NCI-H1105 treated with DMSO at 0.1 percent for 48 hours (cell line): ENCODE results near the gene KCNJ8.
"Not testable (repeated sequence)": the region's sequence is repeated elsewhere in the genome, so short reads cannot be mapped to it uniquely, and the experiment has no call there.

Experiments used
- DNase-seq: peaks from one replicate; lab custom pipeline; 2025; lab: John Stamatoyannopoulos, UW

Gene KCNJ8

GRCh38 chr12:21786041-21786531, 11.6 kb upstream of the KCNJ8 start:
- no peak for DNase-seq

GRCh38 chr12:21782723-21783122, 8.2 kb upstream of the KCNJ8 start:
- DNase-seq = not testable (repeated sequence)

GRCh38 chr12:21780786-21781185, 6.3 kb upstream of the KCNJ8 start:
- DNase-seq = no peak

GRCh38 chr12:21776175-21776574, 1.7 kb upstream of the KCNJ8 start:
- no peak for DNase-seq

- peak; percentile 11 for DNase-seq
These were observed 771 bp upstream of the KCNJ8 start for GRCh38 chr12:21775133-21775820.

- no peak for DNase-seq
These were observed 700 bp downstream of the KCNJ8 start for GRCh38 chr12:21773806-21774205.

- DNase-seq = no peak
These were observed 1.2 kb downstream of the KCNJ8 start for GRCh38 chr12:21773263-21773741.

GRCh38 chr12:21771311-21771710, 3.2 kb downstream of the KCNJ8 start:
- no peak for DNase-seq

GRCh38 chr12:21769307-21769706, 5.2 kb downstream of the KCNJ8 start:
- no peak for DNase-seq

- DNase-seq = no peak
These were observed 8.1 kb downstream of the KCNJ8 start for GRCh38 chr12:21766403-21766802.

GRCh38 chr12:21764950-21765349, 9.6 kb downstream of the KCNJ8 start:
- DNase-seq = no peak

- no peak for DNase-seq
These were observed 10.4 kb downstream of the KCNJ8 start for GRCh38 chr12:21764065-21764464.

- no peak for DNase-seq
These were observed 11.0 kb downstream of the KCNJ8 start for GRCh38 chr12:21763531-21763930.

- no peak for DNase-seq
These were observed 14.8 kb downstream of the KCNJ8 start for GRCh38 chr12:21759737-21760136.

- no peak for DNase-seq
These were observed 16.8 kb downstream of the KCNJ8 start for GRCh38 chr12:21757735-21758134.

GRCh38 chr12:21756699-21757098, 17.8 kb downstream of the KCNJ8 start:
- DNase-seq = no peak

GRCh38 chr12:21751517-21751916, 23.0 kb downstream of the KCNJ8 start:
- peak; percentile 71 for DNase-seq

- no peak for DNase-seq
These were observed 29.2 kb downstream of the KCNJ8 start for GRCh38 chr12:21745258-21745657.

- no peak for DNase-seq
These were observed 43.4 kb downstream of the KCNJ8 start for GRCh38 chr12:21731144-21731543.

GRCh38 chr12:21725731-21726130, 48.8 kb downstream of the KCNJ8 start:
- no peak for DNase-seq

- no peak for DNase-seq
These were observed 55.4 kb downstream of the KCNJ8 start for GRCh38 chr12:21718944-21719650.

- DNase-seq = no peak
These were observed 56.1 kb downstream of the KCNJ8 start for GRCh38 chr12:21718403-21718802.

- DNase-seq = no peak
These were observed 56.7 kb downstream of the KCNJ8 start for GRCh38 chr12:21717767-21718166.
